H9 (cell line): Measurements from ENCODE around the gene RERG. TPM values are rescaled to one million over a fixed set of nuclear protein-coding genes. Genes with fewer than 3 reads are reported as not detected.

Experiments
- DNase-seq: peaks from one replicate; pipeline ENCODE4 v3.0.0-alpha.2; 2017
- H2AFZ ChIP-seq: one replicate; pipeline ENCODE4 v1.6.1; 2013; ENCODE audit warnings: mild to moderate bottlenecking, low read length, control low read depth, moderate library complexity
- H2AK5ac ChIP-seq: 2 replicates; pipeline ENCODE4 v1.6.1; 2013; ENCODE audit warnings: low read length, control low read depth, mixed read lengths; ENCODE audit not compliant: insufficient read length
- H2BK120ac ChIP-seq: one replicate; pipeline ENCODE4 v1.6.1; 2013; ENCODE audit warnings: low read depth, mild to moderate bottlenecking, low read length, control low read depth, inconsistent platforms; ENCODE audit not compliant: poor library complexity, severe bottlenecking
- H2BK12ac ChIP-seq: 2 replicates; pipeline ENCODE4 v1.6.1; 2013; ENCODE audit warnings: low read length, control low read depth, mixed read lengths, low read depth; ENCODE audit not compliant: insufficient read length
- H2BK15ac ChIP-seq: 2 replicates; pipeline ENCODE4 v1.6.1; 2013; ENCODE audit warnings: low read depth, low read length, control low read depth
- H2BK20ac ChIP-seq: one replicate; pipeline ENCODE4 v1.6.1; 2013; ENCODE audit warnings: low read depth, mild to moderate bottlenecking, low read length, control low read depth, inconsistent platforms; ENCODE audit not compliant: poor library complexity, severe bottlenecking
- H2BK5ac ChIP-seq: 2 replicates; pipeline ENCODE4 v1.6.1; 2013; ENCODE audit warnings: low read length, control low read depth, mixed read lengths; ENCODE audit not compliant: insufficient read length
- H3K14ac ChIP-seq: 2 replicates; pipeline ENCODE4 v1.6.1; 2013; ENCODE audit warnings: low read length, control low read depth; ENCODE audit not compliant: insufficient read depth
- H3K18ac ChIP-seq: 2 replicates; pipeline ENCODE4 v1.6.1; 2013; ENCODE audit warnings: low read depth, mild to moderate bottlenecking, mixed read lengths, low read length, control low read depth; ENCODE audit not compliant: insufficient read length
- H3K23ac ChIP-seq: 2 replicates; pipeline ENCODE4 v1.6.1; 2013; ENCODE audit warnings: low read length, control low read depth, mixed read lengths, low read depth; ENCODE audit not compliant: insufficient read length
- H3K23me2 ChIP-seq: 2 replicates; pipeline ENCODE4 v1.6.1; 2013; ENCODE audit warnings: low read depth, mild to moderate bottlenecking, mixed read lengths, low read length, control low read depth; ENCODE audit not compliant: insufficient read length, poor library complexity, severe bottlenecking
- H3K27ac ChIP-seq: 2 replicates; pipeline ENCODE4 v1.5.1; 2013; ENCODE audit warnings: low read length, control low read depth, mixed read lengths, low read depth; ENCODE audit not compliant: insufficient read length
- H3K27me3 ChIP-seq: 2 replicates; pipeline ENCODE4 v1.6.1; 2013; ENCODE audit warnings: low read length, control low read depth, inconsistent platforms; ENCODE audit not compliant: insufficient read depth
- H3K4ac ChIP-seq: 2 replicates; pipeline ENCODE4 v1.6.1; 2013; ENCODE audit warnings: low read depth, mild to moderate bottlenecking, control low read depth, inconsistent platforms, low read length, moderate library complexity
- H3K4me1 ChIP-seq: 2 replicates; pipeline ENCODE4 v1.6.1; 2013; ENCODE audit warnings: low read length, control low read depth, inconsistent platforms; ENCODE audit not compliant: insufficient read depth
- H3K4me2 ChIP-seq: 2 replicates; pipeline ENCODE4 v1.6.1; 2013; ENCODE audit warnings: low read length, control low read depth, mixed read lengths; ENCODE audit not compliant: insufficient read length, insufficient read depth
- H3K56ac ChIP-seq: 2 replicates; pipeline ENCODE4 v1.6.1; 2013; ENCODE audit warnings: low read depth, mild to moderate bottlenecking, mixed read lengths, low read length, control low read depth; ENCODE audit not compliant: insufficient read length
- H3K79me1 ChIP-seq: 2 replicates; pipeline ENCODE4 v1.6.1; 2013; ENCODE audit warnings: low read depth, mild to moderate bottlenecking, moderate library complexity, low read length, control low read depth, inconsistent platforms; ENCODE audit not compliant: insufficient read depth, poor library complexity, severe bottlenecking
- H3K79me2 ChIP-seq: 2 replicates; pipeline ENCODE4 v1.6.1; 2013; ENCODE audit warnings: low read length, control low read depth, inconsistent platforms; ENCODE audit not compliant: insufficient read depth
- H3K9ac ChIP-seq: 2 replicates; pipeline ENCODE4 v1.6.1; 2013; ENCODE audit warnings: low read length, control low read depth, mixed read lengths; ENCODE audit not compliant: insufficient read length; ENCODE audit errors: extremely low read depth
- H3K9me3 ChIP-seq: one replicate; pipeline ENCODE4 v1.6.1; 2013; ENCODE audit warnings: low read depth, low read length, inconsistent platforms; ENCODE audit not compliant: control insufficient read depth
- H3T11ph ChIP-seq: one replicate; pipeline ENCODE4 v1.6.1; 2013; ENCODE audit warnings: mild to moderate bottlenecking, low read length, control low read depth, inconsistent platforms
- H4K20me1 ChIP-seq: one replicate; pipeline ENCODE4 v1.6.1; 2013; ENCODE audit not compliant: control insufficient read depth, insufficient read length, insufficient read depth
- H4K5ac ChIP-seq: 2 replicates; pipeline ENCODE4 v1.6.1; 2013; ENCODE audit warnings: low read depth, mild to moderate bottlenecking, mixed read lengths, low read length, control low read depth; ENCODE audit not compliant: insufficient read length
- H4K8ac ChIP-seq: replicated peaks from 2 replicates; pipeline ENCODE4 v1.6.1; 2013; ENCODE audit warnings: low read length, control low read depth, mixed read lengths, low read depth; ENCODE audit not compliant: insufficient read length
- H4K91ac ChIP-seq: 2 replicates; pipeline ENCODE4 v1.6.1; 2013; ENCODE audit warnings: low read depth, mild to moderate bottlenecking, moderate library complexity, mixed read lengths, low read length, control low read depth; ENCODE audit not compliant: insufficient read length
- H3K27ac Mint-ChIP-seq, 3 experiments: 2 replicates in 2 of 3; 3 replicates in 1 of 3; pipeline ENCODE4 v1.8.0; 2020 to 2021; ENCODE audit warnings: mixed read lengths in 3 of 3, mild to moderate bottlenecking in 1 of 3, moderate library complexity in 1 of 3
- H3K27me3 Mint-ChIP-seq: 2 replicates; pipeline ENCODE4 v1.8.0; 2021; ENCODE audit warnings: low read depth, mild to moderate bottlenecking, moderate library complexity, mixed read lengths
- H3K36me3 Mint-ChIP-seq, 3 experiments: 2 replicates in 2 of 3; 3 replicates in 1 of 3; pipeline ENCODE4 v1.8.0; 2020 to 2021; ENCODE audit warnings: low read depth in 3 of 3, mixed read lengths in 3 of 3; ENCODE audit not compliant: insufficient read depth in 1 of 3
- H3K4me1 Mint-ChIP-seq, 2 experiments: 2 replicates each; pipeline ENCODE4 v1.8.0; 2020; ENCODE audit warnings: mixed read lengths in 2 of 2
- H3K4me3 Mint-ChIP-seq, 2 experiments: 2 replicates in 1 of 2; 3 replicates in 1 of 2; pipeline ENCODE4 v1.8.0; 2020 to 2021; ENCODE audit warnings: mild to moderate bottlenecking in 2 of 2, mixed read lengths in 2 of 2, moderate library complexity in 1 of 2
- H3K9me3 Mint-ChIP-seq, 2 experiments: 2 replicates in 1 of 2; 3 replicates in 1 of 2; pipeline ENCODE4 v1.8.0; 2020; ENCODE audit warnings: mild to moderate bottlenecking in 2 of 2, mixed read lengths in 2 of 2, moderate library complexity in 1 of 2
- WGBS: extraction: QIAGEN DNeasy Blood & Tissue Kit; methylation state at CpG from one replicate; pipeline ENCODE4 v1.1.7; 2013; ENCODE audit warnings: missing lambda C conversion rate, low lambda C conversion rate, mixed read lengths; ENCODE audit not compliant: insufficient read length; ENCODE audit errors: extremely low coverage; 5-methylcytosine and 5-hydroxymethylcytosine counted together
- total RNA-seq: library from RNA; stranded (reverse); gene quantifications from 2 replicates; pipeline ENCODE4 v1.2.1, GENCODE V29; 2021
- TF ChIP-seq, protein P1 (sequence below): fragments of 200-600 bp; sonication (generic); conservative IDR thresholded peaks from 3 replicates; pipeline ENCODE4 v1.8.0; 2021; ENCODE audit warnings: antibody characterized with exemption, mild to moderate bottlenecking

RERG gene
- total RNA-seq, 1 experiment from 2014 or later, result not detected

GRCh38 chr12:15142711-15143110 lies 78.5 kb downstream of the RERG start:
- no peak overlapping the region for H3K27ac ChIP-seq
- no CpG with 5 or more reads among the region's 2 CpGs for WGBS
- H3K4me1 ChIP-seq, result no peaks in the 10 kb centered on the region
- no peak overlapping the region for H2BK120ac ChIP-seq
- H3K36me3 Mint-ChIP-seq, result no peaks in the 10 kb centered on the region
- H3K27me3 ChIP-seq, result no peaks in the 10 kb centered on the region
- H2AFZ ChIP-seq, result no peak overlapping the region
- no peak overlapping the region for H3K4me3 Mint-ChIP-seq
- no peaks in the 10 kb centered on the region for H3K9me3 Mint-ChIP-seq
- H3K14ac ChIP-seq, result no peak overlapping the region
- no peak overlapping the region for H2BK12ac ChIP-seq
- H2BK20ac ChIP-seq, result no peak overlapping the region
- H3K79me1 ChIP-seq, result no peaks in the 10 kb centered on the region
- peak overlapping the region; percentile 23 for H3K9ac ChIP-seq
- H3K27me3 Mint-ChIP-seq, result peaks cover 2% of the 10 kb centered on the region
- H4K5ac ChIP-seq, result no peak overlapping the region
- H3K4ac ChIP-seq, result no peak overlapping the region
- no peaks in the 10 kb centered on the region for H3K23me2 ChIP-seq
- no peak overlapping the region for H3K56ac ChIP-seq
- no peak overlapping the region for H3K18ac ChIP-seq
- H2BK15ac ChIP-seq, result no peak overlapping the region
- H3K27ac Mint-ChIP-seq, result no peak overlapping the region
- H3K79me2 ChIP-seq, result no peaks in the 10 kb centered on the region
- H3K4me2 ChIP-seq, result no peak overlapping the region
- no peak overlapping the region for H2BK5ac ChIP-seq
- DNase-seq, result no peak
- H4K91ac ChIP-seq, result no peak overlapping the region
- no peak overlapping the region for H2AK5ac ChIP-seq
- no peaks in the 10 kb centered on the region for H4K20me1 ChIP-seq
- TF ChIP-seq, protein P1, sequence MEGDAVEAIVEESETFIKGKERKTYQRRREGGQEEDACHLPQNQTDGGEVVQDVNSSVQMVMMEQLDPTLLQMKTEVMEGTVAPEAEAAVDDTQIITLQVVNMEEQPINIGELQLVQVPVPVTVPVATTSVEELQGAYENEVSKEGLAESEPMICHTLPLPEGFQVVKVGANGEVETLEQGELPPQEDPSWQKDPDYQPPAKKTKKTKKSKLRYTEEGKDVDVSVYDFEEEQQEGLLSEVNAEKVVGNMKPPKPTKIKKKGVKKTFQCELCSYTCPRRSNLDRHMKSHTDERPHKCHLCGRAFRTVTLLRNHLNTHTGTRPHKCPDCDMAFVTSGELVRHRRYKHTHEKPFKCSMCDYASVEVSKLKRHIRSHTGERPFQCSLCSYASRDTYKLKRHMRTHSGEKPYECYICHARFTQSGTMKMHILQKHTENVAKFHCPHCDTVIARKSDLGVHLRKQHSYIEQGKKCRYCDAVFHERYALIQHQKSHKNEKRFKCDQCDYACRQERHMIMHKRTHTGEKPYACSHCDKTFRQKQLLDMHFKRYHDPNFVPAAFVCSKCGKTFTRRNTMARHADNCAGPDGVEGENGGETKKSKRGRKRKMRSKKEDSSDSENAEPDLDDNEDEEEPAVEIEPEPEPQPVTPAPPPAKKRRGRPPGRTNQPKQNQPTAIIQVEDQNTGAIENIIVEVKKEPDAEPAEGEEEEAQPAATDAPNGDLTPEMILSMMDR, result no peak
- no peak overlapping the region for H3K23ac ChIP-seq
- H4K8ac ChIP-seq, result no peak overlapping the region
- H3T11ph ChIP-seq, result no peak overlapping the region
- H3K9me3 ChIP-seq, result no peaks in the 10 kb centered on the region
- H3K4me1 Mint-ChIP-seq, result peaks cover 2 to 5% of the 10 kb centered on the region in 2 experiments
